Measurements from ENCODE around the gene CA14. TPM values are rescaled to one million over a fixed set of nuclear protein-coding genes. Genes with fewer than 3 reads are reported as not detected.
"Not testable (repeated sequence)": the region's sequence is repeated elsewhere in the genome, so short reads cannot be mapped to it uniquely, and the experiment has no call there.

The CA14 gene
- total RNA-seq, 2 donors from 2014 or later = not detected

DNA sequence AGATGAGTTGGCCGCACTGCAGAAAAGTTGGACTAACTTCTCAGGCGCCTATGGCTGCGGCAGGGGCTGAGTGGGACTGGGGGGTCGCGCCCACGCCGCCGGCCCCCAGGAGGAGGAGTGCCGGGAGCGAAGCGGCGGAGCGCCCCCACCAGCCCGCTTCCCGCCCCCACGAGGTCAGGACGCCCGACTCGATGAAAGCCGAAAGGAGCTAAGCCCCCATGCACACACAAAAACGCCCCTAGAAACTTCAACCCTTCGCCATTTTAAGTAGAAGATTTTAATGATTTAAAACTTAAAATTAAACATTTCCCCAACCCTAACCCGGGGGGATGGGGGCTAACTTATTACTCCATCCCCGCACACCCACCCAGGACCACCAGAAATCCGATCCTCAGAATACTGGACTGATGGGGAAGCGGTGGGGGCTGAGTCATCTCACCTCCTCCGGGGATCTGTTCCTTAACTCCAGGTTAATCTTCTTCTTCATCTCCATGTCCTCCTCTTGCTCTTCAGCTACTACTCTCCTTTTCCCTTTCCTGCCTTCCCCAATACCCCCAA lies 22.2 kb upstream of the CA14 start:
- intact Hi-C loops (cut with DNase I) = no loop called here
- DNase-seq (ENCODE audit: low spot score) = peak; percentile 81

DNA sequence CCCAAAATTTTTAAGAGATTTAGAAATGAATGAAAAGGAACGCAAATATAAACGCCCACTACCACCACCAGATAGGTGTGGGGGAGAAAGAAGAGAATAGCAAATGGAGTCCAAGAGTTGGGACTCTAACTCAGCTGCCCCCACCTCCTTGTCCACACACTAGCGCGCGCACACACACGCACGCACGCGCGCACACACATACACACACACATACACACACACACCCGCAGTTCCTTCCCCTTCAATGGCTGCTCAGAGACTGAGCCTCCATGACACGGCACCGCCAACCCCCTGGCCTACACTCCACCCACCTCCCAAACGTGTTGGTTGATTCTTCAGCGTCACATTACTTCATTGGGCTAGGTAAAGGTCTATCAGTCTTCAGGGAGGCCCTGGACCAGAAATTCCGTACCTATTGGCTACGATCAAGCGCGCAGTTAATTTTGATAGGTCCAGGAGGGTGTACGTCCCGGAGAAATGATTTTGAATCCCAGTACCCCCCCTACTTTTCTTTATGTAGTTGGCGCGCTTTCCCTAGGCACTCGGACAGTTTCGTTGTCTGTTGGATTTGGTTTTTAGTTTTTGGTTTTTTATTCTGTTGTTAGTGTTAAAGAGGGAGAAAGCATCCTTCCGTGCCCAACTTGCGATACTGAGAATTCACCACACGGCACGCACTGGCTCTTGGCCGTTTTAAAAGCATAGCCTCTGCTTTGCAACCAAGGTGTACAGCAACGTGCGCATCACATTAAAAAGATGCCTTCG lies 21.5 kb upstream of the CA14 start, which contains the start of gene ANP32E:
Gene ANP32E (minus strand): TSS at position 261 of the 762 bp plus-strand sequence. CDS start 326 bp downstream, outside the sequence.
- DNase-seq (ENCODE audit: low spot score) = peak; percentile 98
- intact Hi-C loops (cut with DNase I) = no loop called here

DNA sequence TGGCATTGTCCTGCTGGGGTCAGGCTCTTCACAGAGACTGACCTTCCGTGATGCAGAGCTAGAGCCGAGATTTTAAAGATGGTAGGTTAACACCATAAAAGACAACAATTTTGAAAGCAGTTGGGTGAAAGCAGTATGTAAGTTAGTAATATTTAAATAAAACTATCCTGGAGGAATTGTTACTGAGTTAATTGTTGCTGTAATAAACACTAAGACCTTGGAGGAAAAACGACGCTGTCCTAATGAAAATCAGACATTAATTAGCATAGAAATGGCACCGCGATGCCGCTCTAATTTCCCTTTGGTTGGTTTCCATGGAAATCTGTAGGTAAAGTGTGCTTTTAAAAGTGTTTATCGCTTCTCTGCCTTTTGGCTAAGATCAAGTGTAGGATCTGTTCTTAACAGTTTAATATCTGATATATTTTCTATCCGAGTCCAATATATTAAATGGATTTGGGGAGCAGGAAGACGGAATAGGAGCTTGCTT lies 20.9 kb upstream of the CA14 start:
- DNase-seq (ENCODE audit: low spot score) = no peak
- intact Hi-C loops (cut with DNase I) = no loop called here

DNA sequence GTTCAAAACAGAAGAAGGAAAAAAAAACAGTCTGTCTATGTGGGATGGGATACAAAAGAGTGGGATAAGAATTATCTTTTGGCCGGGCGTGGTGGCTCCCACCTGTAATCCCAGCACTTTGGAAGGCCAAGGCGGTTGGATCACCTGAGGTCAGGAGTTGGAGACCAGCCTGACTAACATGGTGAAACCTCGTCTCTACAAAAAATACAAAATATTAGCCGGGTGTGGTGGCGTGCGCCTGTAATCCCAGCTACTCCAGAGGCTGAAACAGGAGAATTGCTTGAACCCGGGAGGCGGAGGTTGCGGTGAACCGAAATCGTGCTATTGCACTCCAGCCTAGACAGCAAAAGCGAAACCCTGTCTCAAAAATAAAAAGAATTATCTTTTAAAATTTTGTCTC lies 20.4 kb upstream of the CA14 start:
- DNase-seq (ENCODE audit: low spot score); intact Hi-C loops (cut with DNase I): not testable (repeated sequence)

DNA sequence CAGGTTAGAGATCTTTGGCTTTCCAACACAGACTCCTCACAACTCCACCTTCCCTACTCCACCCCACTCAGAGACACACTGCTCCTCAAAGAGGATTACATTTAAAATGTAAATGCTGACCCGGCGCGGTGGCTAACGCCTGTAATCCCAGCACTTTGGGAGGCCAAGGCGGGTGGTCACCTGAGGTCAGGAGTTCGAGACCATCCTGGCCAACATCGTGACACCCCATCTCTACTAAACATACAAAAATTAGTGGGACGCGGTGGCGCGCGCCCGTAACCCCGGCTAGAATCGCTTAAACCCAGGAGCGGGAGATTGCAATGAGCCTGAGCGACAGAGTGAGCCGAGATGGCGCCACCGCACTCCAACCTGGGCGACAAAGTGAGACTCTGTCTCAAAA lies 19.8 kb upstream of the CA14 start:
- no peak for DNase-seq (ENCODE audit: low spot score)
- intact Hi-C loops (cut with DNase I) = no loop called here

DNA sequence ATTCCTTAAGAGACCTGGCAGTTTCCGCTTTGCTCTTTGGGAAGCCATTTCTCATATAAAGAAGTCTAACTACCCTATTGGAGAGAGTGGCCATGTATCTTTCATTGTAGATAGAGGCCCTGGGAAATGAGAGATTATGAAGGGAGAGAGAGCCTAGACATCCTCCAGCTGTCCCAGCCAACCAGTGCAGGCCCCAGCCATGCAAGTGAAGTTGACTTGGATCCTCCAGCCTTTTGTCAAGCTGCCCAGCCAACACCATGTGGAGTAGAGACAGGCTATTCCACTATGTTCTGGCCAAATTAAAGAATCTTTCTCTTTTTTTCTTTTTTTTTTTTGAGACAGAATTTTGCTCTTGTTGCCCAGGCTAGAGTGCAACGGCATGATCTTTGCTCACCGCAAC lies 14.6 kb upstream of the CA14 start:
- DNase-seq (ENCODE audit: low spot score) = no peak
- intact Hi-C loops (cut with DNase I) = no loop called here

DNA sequence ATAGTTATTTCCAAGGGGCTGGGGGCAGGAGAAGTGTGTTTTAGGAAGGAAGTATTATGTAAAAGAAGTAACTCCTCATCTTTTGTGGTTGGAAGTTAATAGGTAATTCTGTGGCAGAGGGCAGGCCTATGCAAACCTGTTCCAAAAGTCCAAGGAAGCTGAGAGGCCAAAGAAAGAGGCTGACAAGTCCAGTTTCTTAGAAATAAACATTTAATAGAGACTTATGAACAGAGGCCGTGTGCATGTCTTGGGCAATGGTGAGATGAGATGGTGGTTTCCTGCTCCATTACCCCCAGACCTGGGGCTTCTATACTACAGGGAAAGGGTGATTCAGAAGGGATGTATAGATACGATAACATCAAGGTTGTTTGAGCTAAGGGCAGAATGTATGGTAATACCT lies 7.6 kb upstream of the CA14 start:
- DNase-seq (ENCODE audit: low spot score) = no peak
- intact Hi-C loops (cut with DNase I) = loop anchor here in 1 of 2 donors (5.0 kb wide), 1 partner anchor 303 kb away; no protein-coding TSS in a partner anchor

DNA sequence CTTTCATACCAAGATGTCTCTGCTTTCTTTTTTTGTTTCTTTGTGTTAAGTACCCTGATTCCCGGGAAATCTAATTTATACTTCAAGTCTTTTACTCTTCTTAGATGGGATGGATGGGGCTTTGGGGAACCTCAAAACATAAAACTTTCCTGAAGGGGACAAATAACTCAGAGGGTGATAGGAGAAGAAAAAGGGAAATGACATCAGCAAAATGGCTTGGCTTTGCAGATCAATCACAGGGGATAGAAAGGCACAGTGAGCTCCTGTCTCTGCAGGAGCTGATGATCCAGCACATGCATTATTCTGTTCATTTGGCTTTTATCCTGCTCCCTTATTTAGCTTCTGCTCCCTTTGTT lies 1.4 kb upstream of the CA14 start:
- intact Hi-C loops (cut with DNase I) = no loop called here
- no peak for DNase-seq (ENCODE audit: low spot score)

DNA sequence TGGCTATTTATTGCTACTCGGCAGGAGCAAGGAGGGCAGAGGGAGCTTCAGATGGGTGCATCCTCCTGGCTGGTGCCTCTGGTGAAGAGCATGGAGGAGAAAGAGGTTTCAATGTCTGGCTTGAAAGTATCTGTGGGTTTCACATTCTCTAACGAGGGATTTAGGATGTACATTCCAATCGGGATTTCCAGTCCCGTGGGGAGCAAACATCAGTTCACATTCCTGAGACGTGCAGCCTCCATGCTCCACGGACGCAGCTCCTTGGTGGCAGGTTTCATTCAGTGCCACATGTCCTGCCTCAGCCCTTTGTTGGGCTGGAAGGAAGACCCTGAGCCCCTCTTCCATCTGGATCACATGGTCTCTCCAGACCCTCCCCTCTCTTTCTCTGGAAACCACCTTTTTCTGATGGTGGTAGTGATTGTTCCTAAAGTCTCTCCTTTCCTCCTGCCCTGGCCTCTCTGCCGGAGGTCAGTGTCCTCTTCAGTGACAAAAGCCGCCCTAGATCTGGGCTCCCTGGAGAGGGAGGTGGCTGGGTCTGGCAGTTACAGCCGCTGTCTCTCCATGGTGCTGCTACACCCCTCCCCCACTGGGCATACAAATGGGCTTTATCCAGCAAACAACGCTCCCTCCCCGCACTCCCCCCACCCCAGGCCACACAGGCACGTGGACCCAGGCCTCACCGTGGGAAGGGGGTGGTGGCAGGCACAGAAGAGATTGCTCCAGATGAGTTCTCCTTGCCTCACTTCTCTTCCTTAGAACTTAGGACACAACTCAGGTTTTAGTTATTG lies 826 bp upstream of the CA14 start:
- intact Hi-C loops (cut with DNase I) = no loop called here
- DNase-seq (ENCODE audit: low spot score) = no peak

DNA sequence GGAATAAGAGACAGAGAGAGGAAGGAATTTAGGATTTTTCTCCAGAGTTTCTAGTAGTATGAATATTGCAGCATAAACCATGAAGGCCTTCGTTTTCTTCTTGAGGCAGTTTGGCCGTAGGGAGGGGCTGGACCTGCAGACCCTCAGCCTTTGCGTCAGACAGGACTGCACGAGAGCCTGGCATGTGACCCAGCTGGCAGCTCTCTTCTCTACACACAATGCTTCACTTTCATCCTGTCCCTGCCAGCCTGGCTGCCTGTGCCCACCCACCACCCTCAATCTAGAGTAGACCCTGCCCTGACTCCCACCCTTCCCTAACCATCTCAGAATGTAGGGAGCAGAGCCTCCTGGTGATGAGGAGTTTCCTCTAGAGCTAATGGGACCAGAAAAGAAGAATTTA lies 1.6 kb downstream of the CA14 start:
- peak; percentile 25 for DNase-seq (ENCODE audit: low spot score)
- intact Hi-C loops (cut with DNase I) = no loop called here

DNA sequence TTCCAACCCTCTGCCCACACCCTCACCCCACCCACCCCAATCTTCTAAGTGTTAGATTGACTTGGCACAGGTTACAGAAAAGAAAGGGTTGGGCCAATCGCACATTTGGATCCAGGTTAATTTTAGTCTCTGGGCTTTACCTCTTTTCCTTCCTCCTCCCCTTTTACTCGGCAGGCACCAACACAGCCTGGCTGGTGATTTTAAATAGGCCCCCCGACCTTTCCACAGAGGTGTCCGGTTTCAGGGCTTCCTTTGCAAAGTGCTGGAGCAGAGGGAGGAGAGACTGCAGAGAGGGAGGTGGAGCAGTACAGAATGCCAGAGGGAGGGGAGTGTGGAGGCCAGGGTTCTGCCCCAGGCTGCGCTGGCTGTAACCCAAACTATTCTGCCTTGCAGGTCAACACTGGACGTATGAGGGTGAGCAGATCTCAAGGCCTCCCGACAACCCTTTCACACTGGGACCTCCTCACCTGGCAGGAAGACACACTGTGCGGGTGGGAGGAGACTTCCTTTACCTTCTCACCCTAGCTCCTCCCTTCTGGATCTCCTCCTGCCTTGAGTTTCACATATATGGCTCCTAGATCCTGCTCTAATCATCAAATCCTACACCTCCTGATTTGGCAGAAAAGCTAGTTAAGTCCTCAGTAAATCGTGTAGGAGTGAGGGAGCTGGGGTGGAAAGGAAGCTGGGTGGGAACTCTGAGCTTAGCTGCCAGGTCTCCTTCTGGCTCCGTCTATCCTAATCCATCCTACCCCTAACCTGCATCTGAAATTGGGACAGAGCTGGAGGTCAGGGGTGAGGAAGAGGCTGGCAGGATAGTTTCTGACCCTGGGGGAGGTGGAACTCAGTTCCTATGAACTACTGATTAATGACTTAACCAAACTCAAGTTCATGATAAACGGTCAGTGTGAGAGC lies 2.4 kb downstream of the CA14 start:
- intact Hi-C loops (cut with DNase I) = no loop called here

DNA sequence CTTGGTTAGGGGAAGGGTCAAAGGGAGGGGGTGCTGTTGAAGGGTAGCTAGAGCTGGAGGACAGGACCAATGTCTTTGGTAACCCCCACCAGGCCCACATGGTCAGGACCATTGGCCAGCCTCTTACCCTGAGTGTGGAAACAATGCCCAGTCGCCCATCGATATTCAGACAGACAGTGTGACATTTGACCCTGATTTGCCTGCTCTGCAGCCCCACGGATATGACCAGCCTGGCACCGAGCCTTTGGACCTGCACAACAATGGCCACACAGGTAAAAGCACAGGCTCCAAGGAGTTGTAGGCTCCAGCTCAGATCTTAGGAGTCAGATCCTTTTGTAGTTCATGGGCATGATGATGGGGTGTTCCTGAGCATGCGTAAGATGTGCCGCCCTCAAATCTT lies 3.8 kb downstream of the CA14 start:
- intact Hi-C loops (cut with DNase I) = no loop called here
- peak; percentile 55 for DNase-seq (ENCODE audit: low spot score)

More for the DNA sequence above, 2.4 kb downstream of the CA14 start:
- DNase-seq (ENCODE audit: low spot score) = peak; percentile 41

DNA sequence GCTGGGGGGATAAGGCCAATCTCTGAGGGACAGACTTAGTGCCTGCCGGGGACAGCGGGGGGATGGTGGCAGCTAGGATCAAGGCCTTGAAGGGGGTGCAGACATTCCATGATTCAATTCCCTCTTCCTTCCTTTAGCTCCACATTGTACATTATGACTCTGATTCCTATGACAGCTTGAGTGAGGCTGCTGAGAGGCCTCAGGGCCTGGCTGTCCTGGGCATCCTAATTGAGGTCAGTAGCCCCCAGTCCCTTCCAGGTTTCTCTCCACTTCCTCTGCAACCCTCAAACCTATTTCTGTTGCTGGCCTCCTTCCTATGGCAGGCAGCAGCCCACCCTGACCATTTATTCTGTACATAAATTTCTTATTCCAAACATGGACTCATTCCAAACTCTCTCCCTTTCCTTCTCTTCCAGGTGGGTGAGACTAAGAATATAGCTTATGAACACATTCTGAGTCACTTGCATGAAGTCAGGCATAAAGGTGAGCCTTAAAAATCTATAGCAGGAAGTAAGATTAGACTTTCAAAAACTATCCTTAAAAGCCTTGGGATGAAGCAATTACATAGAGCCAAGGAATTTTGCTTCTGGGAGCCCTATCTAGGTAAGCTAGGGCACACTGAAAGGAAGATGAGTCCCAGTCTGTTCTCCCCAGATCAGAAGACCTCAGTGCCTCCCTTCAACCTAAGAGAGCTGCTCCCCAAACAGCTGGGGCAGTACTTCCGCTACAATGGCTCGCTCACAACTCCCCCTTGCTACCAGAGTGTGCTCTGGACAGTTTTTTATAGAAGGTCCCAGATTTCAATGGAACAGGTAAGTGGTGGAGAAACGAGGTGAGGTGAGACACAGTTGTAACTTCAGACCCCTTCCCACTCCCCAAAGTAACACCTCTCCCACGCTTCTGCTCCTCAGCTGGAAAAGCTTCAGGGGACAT lies 5.1 kb downstream of the CA14 start:
- DNase-seq (ENCODE audit: low spot score) = peak; percentile 50
- intact Hi-C loops (cut with DNase I) = loop anchor here in 1 of 2 donors (1.0 kb wide), 1 partner anchor 22 kb away; no protein-coding TSS in a partner anchor

DNA sequence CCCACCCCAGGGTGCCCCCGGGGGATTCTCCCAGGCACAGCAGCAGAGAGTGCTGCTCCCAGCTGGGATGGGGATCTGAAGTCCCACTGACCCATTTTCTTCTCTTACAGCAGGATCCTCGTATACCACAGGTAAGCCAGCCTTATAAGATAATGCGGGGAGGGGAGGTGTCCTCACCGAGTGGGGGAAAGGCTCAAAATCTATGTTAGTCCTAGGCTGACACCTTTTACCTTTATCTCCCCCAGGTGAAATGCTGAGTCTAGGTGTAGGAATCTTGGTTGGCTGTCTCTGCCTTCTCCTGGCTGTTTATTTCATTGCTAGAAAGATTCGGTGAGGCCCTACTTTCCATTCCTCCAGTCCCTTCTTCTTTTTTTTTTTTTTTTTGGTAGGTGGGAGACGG lies 6.0 kb downstream of the CA14 start:
- intact Hi-C loops (cut with DNase I) = no loop called here
- peak; percentile 41 for DNase-seq (ENCODE audit: low spot score)

DNA sequence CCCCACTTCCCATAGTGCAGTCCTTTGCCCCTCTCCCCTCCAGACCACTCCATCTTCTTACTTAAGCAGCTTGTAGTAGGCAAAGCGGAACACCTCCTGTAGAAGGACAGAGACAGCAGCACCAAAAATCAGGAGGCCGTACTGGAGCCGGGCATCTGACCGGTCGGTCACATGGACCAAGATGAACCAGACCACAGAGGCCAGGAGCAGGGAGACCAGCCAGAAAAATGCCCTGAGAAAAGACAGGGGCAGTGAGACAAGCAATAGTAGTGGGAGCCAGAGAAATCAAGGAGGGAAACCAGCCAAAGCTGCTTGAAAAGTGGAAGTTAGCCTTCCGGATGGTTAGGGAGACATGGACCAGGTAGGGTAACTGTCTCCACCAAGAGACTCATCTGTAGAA lies 10.3 kb downstream of the CA14 start:
- intact Hi-C loops (cut with DNase I) = no loop called here
- DNase-seq (ENCODE audit: low spot score) = no peak

DNA sequence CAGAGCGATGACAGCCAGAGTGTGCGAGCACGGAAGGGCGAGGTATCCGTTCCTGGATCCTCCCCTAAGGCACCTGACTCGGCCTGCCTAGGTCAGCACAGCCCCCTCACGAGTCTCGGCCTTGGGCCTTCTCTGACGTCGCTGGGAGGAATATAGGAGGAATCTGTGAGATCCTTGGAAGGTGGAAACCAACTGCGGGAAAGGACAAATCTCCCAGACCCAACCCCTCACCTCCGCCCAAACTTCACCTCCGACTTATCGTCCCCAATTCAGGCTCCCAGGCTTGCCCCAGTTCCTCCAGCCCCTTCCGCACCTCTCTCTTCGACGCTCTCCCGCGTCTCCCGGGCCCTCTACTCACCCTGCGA lies 10.7 kb downstream of the CA14 start:
- intact Hi-C loops (cut with DNase I) = no loop called here
- DNase-seq (ENCODE audit: low spot score) = no peak

DNA sequence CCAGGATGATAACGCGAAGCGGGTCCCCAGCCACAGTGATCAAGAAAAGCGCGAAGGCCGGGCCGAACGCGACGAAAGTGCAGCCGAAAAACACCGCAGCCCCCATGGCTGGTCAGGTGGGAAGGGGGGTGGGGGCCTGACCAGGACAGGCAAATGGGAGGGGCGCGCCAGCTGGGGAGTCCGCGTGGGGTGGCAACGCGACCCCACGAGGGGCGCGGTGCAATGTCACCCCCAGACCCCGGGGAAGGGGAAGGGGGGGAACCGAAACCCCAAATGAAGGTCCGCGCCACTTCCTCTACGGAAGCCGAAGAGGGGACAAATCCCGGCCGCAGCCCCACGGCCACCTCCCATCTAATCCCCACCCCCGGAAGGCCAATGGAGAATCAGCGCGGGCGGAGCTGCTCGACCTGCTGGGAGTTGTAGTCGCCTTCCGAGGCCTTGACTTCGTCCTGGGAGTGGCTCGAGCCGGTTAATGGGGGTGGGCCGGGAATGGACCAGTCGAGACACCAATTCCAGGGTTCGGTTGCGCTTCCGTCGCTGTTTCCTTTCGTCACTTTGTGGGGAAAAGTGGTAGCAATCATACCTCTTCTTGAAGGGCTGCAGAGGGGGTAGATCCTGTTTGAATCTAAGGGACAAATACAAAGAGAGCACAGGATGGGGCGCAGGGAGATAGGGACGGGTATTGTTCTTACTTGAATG lies 11.3 kb downstream of the CA14 start, which contains the start of gene APH1A:
Gene APH1A (minus strand): TSS at position 312 of the 699 bp plus-strand sequence. CDS start 206 bp downstream, at position 106.
- intact Hi-C loops (cut with DNase I) = no loop called here
- peak; percentile 99 for DNase-seq (ENCODE audit: low spot score)
